Parathyroid adenoma (tissue), 2 donors: Measurements from ENCODE around the gene ROBO4.

Experiments
- H2AFZ ChIP-seq: fragments of 300-600 bp; sonication (generic); one replicate; pipeline ENCODE4 v1.7.0; 2017; ENCODE audit warnings: antibody characterized with exemption, mild to moderate bottlenecking
- H3K27ac ChIP-seq: fragments of 300-600 bp; sonication (generic); one replicate; pipeline ENCODE4 v1.7.0; 2017
- H3K27me3 ChIP-seq: fragments of 300-600 bp; sonication (generic); one replicate; pipeline ENCODE4 v1.7.0; 2017; ENCODE audit warnings: low read length; ENCODE audit not compliant: control insufficient read depth, insufficient read depth
- H3K36me3 ChIP-seq: fragments of 300-600 bp; sonication (generic); one replicate; pipeline ENCODE4 v1.7.0; 2017; ENCODE audit warnings: low read length; ENCODE audit not compliant: control insufficient read depth, insufficient read depth
- H3K4me1 ChIP-seq: fragments of 300-600 bp; sonication (generic); one replicate; pipeline ENCODE4 v1.7.0; 2017; ENCODE audit warnings: control low read depth
- H3K4me2 ChIP-seq: fragments of 300-600 bp; sonication (generic); one replicate; pipeline ENCODE4 v1.7.0; 2017; ENCODE audit warnings: low read length
- H3K4me3 ChIP-seq: fragments of 300-600 bp; sonication (generic); one replicate; pipeline ENCODE4 v1.7.0; 2017; ENCODE audit warnings: low read depth, low read length
- H3K79me2 ChIP-seq: fragments of 300-600 bp; sonication (generic); one replicate; pipeline ENCODE4 v1.7.0; 2017; ENCODE audit warnings: control low read depth
- H3K9ac ChIP-seq: fragments of 300-600 bp; sonication (generic); one replicate; pipeline ENCODE4 v1.7.0; 2017; ENCODE audit warnings: mild to moderate bottlenecking
- H3K9me3 ChIP-seq: fragments of 300-600 bp; sonication (generic); one replicate; pipeline ENCODE4 v1.7.0; 2017; ENCODE audit warnings: low read length; ENCODE audit not compliant: control insufficient read depth
- CTCF ChIP-seq: fragments of 300-600 bp; sonication (generic); IDR thresholded peaks from one replicate; pipeline ENCODE4 v1.7.0; 2017; ENCODE audit warnings: antibody characterized with exemption, mild to moderate bottlenecking
- donor health status: primary hyperparathyroidism.

Gene ROBO4

GRCh38 chr11:124873951-124874350, 23.7 kb downstream of the ROBO4 start:
- Histone ChIP-seq H3K9me3 (no peaks in the 10 kb centered on the region), H3K4me1 (no peaks in the 10 kb centered on the region), H2AFZ (no peak overlapping the region), H3K4me2 (no peak overlapping the region), H3K9ac (no peak overlapping the region), H3K79me2 (no peaks in the 10 kb centered on the region), H3K27ac (no peak overlapping the region), H3K27me3 (no peaks in the 10 kb centered on the region), H3K36me3 (no peaks in the 10 kb centered on the region), H3K4me3 (no peak overlapping the region)
- TF ChIP-seq CTCF: no peak

- Histone ChIP-seq H3K9ac (no peak overlapping the region), H3K9me3 (no peaks in the 10 kb centered on the region), H3K36me3 (no peaks in the 10 kb centered on the region), H3K79me2 (no peaks in the 10 kb centered on the region), H2AFZ (no peak overlapping the region), H3K4me1 (no peaks in the 10 kb centered on the region), H3K27ac (no peak overlapping the region), H3K4me3 (no peak overlapping the region), H3K4me2 (no peak overlapping the region), H3K27me3 (no peaks in the 10 kb centered on the region)
- TF ChIP-seq CTCF: no peak
These were observed 24.9 kb downstream of the ROBO4 start for GRCh38 chr11:124872741-124873140.

DNA sequence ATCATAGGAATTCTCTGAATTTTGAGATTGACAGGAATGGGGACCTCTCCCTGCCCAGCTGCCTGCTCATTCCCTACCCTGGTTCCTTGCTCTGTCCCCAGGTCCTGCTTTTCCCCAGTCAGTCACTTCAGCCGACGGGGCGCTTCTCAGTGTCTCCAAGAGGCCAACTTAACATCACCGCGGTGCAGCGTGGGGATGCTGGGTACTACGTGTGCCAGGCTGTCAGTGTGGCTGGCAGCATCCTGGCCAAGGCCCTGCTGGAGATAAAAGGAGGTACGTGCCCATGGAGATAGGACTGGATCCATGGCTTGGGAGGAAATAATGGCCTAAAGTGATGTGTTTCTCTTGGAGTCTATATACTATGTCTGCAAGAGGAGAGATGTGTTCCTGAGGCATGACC, 25.4 kb downstream of the ROBO4 start:
- Histone ChIP-seq H3K4me1 (no peaks in the 10 kb centered on the region), H3K79me2 (no peaks in the 10 kb centered on the region), H2AFZ (no peak overlapping the region), H3K4me2 (no peak overlapping the region), H3K27me3 (no peaks in the 10 kb centered on the region), H3K27ac (no peak overlapping the region), H3K36me3 (no peaks in the 10 kb centered on the region), H3K9me3 (no peaks in the 10 kb centered on the region), H3K4me3 (no peak overlapping the region), H3K9ac (no peak overlapping the region)
- no peak for TF ChIP-seq CTCF

GRCh38 chr11:124870430-124870829, 27.2 kb downstream of the ROBO4 start:
- no peaks in the 10 kb centered on the region for H3K27me3 ChIP-seq
- TF ChIP-seq CTCF: no peak
- no peaks in the 10 kb centered on the region for H3K4me1 ChIP-seq
- H3K9me3 ChIP-seq: no peaks in the 10 kb centered on the region
- H3K4me3 ChIP-seq: no peak overlapping the region
- H3K27ac ChIP-seq: no peak overlapping the region
- no peaks in the 10 kb centered on the region for H3K79me2 ChIP-seq
- H3K36me3 ChIP-seq: no peaks in the 10 kb centered on the region
- no peak overlapping the region for H3K4me2 ChIP-seq
- no peak overlapping the region for H2AFZ ChIP-seq
- no peak overlapping the region for H3K9ac ChIP-seq

DNA sequence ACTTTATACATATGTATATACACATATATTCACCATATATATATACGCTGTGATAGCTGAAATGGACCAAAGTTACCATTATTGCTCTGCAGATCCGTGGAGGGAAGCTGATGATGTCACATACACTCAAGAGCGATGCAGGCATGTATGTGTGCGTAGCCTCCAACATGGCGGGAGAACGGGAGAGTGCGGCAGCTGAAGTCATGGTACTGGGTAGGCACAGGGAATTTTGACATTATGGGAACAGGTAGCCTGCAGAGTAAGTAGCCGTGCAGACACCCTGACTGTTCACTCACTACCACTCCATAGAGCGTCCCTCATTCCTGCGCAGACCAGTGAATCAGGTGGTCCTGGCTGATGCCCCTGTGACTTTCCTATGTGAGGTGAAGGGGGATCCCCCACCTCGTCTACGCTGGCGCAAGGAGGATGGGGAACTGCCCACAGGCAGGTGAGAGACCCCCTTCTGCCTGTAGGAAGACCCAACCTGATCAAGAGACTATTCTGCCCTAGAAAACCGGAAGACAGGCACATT, 27.7 kb downstream of the ROBO4 start:
- H3K27me3 ChIP-seq: no peaks in the 10 kb centered on the region
- no peak overlapping the region for H3K4me3 ChIP-seq
- no peaks in the 10 kb centered on the region for H3K36me3 ChIP-seq
- H3K4me1 ChIP-seq: no peaks in the 10 kb centered on the region
- H3K9me3 ChIP-seq: no peaks in the 10 kb centered on the region
- no peak overlapping the region for H2AFZ ChIP-seq
- no peak for TF ChIP-seq CTCF
- H3K4me2 ChIP-seq: no peak overlapping the region
- H3K9ac ChIP-seq: no peak overlapping the region
- H3K79me2 ChIP-seq: no peaks in the 10 kb centered on the region
- no peak overlapping the region for H3K27ac ChIP-seq
